GM12873 (cell line): ENCODE measurements around the gene AFMID.

Source experiments
- TF ChIP-seq, protein P1 (sequence below): IDR thresholded peaks from 2 replicates; pipeline ENCODE4 v1.5.1; 2012; ENCODE audit warnings: low read depth, mild to moderate bottlenecking, moderate library complexity, low read length, control low read depth; ENCODE audit not compliant: insufficient read depth; ENCODE audit errors: missing control alignments

AFMID gene

GRCh38 chr17:78164748-78165607 is 22.2 kb upstream of the AFMID start:
- TF ChIP-seq, protein P1, sequence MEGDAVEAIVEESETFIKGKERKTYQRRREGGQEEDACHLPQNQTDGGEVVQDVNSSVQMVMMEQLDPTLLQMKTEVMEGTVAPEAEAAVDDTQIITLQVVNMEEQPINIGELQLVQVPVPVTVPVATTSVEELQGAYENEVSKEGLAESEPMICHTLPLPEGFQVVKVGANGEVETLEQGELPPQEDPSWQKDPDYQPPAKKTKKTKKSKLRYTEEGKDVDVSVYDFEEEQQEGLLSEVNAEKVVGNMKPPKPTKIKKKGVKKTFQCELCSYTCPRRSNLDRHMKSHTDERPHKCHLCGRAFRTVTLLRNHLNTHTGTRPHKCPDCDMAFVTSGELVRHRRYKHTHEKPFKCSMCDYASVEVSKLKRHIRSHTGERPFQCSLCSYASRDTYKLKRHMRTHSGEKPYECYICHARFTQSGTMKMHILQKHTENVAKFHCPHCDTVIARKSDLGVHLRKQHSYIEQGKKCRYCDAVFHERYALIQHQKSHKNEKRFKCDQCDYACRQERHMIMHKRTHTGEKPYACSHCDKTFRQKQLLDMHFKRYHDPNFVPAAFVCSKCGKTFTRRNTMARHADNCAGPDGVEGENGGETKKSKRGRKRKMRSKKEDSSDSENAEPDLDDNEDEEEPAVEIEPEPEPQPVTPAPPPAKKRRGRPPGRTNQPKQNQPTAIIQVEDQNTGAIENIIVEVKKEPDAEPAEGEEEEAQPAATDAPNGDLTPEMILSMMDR = no peak

DNA sequence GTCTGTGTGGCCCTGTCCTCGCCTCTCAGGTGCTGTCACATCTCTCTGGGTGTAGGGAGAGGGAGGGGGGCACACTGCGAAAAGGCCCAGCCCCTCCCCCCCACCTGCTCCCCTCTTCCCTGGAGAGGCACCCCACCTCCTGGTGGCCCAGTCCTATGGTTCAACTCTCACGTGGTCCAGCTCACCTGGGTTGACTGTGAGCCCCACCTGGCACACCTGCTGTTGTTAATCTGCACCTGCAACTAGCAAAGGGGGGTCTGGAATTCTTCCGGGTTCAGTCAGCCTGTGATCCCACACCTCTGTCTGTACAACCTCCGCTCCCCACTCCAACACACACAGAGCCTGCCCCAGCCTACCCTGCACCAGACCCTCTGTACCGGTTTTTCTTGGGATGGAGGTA is 20.7 kb upstream of the AFMID start:
- TF ChIP-seq, protein P1 = no peak

DNA sequence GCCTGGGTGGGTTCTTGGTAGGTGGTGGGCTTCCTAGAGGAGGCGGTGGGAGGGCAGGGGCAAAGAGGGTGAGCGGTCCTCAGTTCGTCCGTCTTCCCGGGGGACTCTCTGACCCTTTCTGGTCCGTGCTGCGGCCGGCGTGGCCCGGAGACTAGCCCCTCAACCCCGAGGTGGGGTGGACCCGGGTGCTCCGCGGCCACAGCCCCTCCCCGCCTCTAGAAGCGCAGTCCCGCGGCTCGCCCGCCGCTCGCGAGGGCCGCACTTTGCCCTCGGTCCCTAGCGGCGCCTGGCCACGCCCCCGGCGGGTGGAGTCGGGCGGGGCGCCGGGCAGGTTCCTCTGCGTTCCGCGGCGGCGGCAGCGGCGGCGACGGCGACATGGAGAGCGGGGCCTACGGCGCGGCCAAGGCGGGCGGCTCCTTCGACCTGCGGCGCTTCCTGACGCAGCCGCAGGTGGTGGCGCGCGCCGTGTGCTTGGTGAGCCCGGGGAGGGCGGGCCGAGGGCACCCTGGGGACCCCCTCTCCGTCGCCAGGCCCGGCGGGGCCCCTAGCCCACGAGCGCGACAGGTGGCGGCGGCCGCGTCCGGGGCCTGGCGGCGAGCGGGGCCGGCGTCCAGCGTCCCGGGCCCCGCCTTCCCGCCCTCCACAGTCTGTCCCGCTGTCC is 18.8 kb upstream of the AFMID start, which contains the start of gene SYNGR2:
Gene SYNGR2, plus strand, starts transcription at position 340 of the 661 bp plus-strand sequence. Its CDS starts 36 bp downstream, at position 376.
- TF ChIP-seq, protein P1 = no peak

DNA sequence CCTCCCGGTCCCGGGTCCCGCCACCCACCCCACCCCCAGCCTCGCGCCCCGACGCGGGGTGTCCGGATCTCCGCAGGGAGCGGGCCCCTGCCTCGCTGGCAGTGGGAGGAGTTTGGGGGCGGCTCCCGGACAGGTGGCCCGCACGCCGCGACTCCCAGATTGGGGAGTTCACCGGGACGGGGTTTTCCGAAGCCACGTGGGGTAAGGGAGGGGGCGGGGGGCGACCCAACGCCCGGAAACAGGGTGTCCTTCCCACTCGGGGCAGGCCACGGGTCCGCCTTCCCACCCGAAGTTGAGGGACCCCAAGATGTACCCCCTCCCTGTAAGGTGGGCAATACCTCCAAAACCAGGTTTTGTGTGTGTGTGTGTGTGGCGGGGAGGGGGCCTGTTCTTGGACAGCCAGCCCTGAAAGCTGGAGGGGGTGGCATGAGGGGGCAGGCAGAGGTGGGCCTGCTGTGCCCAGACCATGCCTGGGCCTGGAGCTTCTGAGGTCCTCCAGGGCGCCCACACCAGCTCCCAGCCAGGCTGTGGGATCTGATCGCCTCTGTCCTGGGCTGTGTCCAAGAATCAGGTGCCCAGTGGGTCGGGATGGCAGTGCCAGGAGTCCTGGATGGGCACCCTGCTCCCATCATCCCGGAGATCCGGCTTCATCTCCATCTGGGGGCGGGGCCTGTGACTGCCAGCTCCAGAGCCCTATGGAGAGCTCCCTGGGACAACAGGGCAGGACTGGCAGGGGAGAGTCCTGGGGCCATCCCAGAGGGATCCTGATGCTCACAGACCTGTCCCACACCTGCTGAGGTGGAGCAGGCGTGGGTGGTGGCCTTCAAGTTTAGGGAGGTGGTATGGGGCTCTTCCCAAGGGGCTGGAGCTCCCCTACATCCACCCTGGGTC is 18.0 kb upstream of the AFMID start:
- TF ChIP-seq, protein P1 = no peak

- TF ChIP-seq, protein P1 = no peak
Measured at GRCh38 chr17:78170692-78171590, 16.2 kb upstream of the AFMID start.

DNA sequence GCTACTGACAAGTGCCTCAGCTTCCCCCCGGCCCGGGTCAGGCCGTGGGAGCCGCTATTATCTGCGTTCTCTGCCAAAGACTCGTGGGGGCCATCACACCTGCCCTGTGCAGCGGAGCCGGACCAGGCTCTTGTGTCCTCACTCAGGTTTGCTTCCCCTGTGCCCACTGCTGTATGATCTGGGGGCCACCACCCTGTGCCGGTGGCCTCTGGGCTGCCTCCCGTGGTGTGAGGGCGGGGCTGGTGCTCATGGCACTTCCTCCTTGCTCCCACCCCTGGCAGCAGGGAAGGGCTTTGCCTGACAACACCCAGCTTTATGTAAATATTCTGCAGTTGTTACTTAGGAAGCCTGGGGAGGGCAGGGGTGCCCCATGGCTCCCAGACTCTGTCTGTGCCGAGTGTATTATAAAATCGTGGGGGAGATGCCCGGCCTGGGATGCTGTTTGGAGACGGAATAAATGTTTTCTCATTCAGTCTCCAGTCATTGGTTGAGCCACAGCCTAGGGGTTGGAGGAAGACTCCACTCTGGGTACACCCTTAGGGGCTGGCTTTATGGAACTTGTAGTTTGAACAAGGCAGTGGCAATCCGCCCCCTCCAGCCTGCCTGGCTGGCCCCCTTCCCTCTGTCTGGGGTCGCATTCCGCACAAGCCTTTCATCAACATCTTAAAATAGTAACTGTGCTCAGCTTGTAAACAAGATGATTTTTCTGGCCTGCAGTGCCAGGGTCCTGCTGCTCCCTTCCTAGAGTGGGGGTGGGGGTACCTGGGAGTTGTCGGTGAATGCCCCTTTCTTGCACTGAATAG is 14.7 kb upstream of the AFMID start:
- TF ChIP-seq, protein P1 = no peak
